K562 treated with DMSO at 1 percent for 12 hours (cell line): Measurements from ENCODE around the gene DVL2. TPM values are rescaled to one million over a fixed set of nuclear protein-coding genes. Genes with fewer than 3 reads are reported as not detected.

Experiments
- total RNA-seq: library from RNA; unstranded; fragments of 300-600 nt; gene quantifications from 2 replicates; pipeline ENCODE4 v1.2.3, GENCODE V29; 2022; ENCODE audit not compliant: insufficient read depth

The DVL2 gene
- total RNA-seq = 32.1 and 61.1 TPM in 2 replicates

GRCh38 chr17:7234083-7234951 is at the start of gene DVL2:
TSS of gene DVL2 (minus strand) at chr17:7234517. CDS start at chr17:7234262, 255 bp downstream.

DNA sequence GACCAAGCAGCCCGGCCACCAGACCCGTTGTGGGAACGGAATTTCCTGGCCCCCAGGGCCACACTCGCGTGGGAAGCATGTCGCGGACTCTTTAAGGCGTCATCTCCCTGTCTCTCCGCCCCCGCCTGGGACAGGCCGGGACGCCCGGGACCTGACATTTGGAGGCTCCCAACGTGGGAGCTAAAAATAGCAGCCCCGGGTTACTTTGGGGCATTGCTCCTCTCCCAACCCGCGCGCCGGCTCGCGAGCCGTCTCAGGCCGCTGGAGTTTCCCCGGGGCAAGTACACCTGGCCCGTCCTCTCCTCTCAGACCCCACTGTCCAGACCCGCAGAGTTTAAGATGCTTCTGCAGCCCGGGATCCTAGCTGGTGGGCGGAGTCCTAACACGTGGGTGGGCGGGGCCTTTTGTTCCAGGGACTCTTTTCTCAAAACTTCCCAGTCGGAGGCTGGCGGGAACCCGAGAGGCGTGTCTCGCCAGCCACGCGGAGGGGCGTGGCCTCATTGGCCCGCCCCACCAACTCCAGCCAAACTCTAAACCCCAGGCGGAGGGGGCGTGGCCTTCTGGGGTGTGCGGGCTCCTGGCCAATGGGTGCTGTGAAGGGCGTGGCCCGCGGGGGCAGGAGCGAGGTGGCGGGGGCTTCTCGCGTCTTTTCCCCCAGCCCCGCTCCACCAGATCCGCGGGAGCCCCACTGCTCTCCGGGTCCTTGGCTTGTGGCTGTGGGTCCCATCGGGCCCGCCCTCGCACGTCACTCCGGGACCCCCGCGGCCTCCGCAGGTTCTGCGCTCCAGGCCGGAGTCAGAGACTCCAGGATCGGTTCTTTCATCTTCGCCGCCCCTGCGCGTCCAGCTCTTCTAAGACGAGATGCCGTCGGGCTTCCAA is 47.0 kb upstream of the DVL2 start, which contains the start of gene SLC2A4:
Gene SLC2A4, plus strand, starts transcription at position 645 of the 879 bp plus-strand sequence. Its CDS starts 217 bp downstream, at position 862.

DNA sequence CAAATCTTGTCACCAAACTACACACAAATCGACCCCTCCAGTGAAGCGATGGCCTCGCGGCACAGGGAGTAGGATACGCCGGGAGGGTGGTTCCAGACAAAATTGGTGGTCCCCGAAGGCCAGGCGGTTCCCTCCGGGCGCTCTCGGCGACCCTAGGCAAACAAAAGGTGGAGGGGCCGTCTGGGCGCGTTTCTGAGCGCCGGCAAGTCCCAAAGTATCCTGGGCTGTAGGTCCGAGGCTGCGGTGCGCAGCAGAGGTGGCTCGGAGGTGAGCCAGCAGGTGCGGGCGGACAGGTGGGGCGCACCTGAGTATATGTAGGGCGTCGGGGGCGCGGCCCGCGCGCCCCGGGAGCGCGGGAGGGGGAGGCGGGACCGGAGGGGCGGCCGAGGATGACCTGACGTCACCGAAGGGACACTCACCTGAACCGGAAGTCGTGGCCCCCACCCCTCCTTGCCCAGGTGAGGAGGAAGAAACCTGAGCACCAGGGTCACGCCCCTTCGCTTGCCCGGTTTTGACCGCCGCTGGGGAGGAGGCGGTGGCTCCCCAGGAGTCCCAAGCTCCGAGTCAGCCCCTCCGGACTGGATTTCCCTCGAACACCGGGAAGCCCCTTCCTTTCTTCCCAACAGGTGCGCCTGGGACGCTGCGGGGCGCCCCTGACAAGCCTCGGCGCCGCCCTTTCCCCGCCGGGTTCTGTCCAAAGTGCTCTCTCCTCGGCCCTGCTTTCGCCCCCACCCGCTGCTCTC is 28.0 kb upstream of the DVL2 start, which contains the start of gene CLDN7:
Gene CLDN7, minus strand, starts transcription at position 287 of the 743 bp plus-strand sequence. CDS start 435 bp downstream, outside the sequence.

GRCh38 chr17:7252176-7253043 is 18.1 kb upstream of the DVL2 start, which contains the start of gene ELP5:
TSS of gene ELP5 (plus strand) at chr17:7252215. CDS start at chr17:7252551, 336 bp downstream.

GRCh38 chr17:7251661-7252175 is 17.4 kb upstream of the DVL2 start, which contains the start of gene CTDNEP1:
TSS of gene CTDNEP1 (minus strand) at chr17:7251734. CDS start at chr17:7251296, 438 bp downstream.

GRCh38 chr17:7241783-7242716 is 7.7 kb upstream of the DVL2 start, which contains the start of gene GABARAP:
TSS of gene GABARAP (minus strand) at chr17:7242449. CDS start at chr17:7242330, 119 bp downstream.

DNA sequence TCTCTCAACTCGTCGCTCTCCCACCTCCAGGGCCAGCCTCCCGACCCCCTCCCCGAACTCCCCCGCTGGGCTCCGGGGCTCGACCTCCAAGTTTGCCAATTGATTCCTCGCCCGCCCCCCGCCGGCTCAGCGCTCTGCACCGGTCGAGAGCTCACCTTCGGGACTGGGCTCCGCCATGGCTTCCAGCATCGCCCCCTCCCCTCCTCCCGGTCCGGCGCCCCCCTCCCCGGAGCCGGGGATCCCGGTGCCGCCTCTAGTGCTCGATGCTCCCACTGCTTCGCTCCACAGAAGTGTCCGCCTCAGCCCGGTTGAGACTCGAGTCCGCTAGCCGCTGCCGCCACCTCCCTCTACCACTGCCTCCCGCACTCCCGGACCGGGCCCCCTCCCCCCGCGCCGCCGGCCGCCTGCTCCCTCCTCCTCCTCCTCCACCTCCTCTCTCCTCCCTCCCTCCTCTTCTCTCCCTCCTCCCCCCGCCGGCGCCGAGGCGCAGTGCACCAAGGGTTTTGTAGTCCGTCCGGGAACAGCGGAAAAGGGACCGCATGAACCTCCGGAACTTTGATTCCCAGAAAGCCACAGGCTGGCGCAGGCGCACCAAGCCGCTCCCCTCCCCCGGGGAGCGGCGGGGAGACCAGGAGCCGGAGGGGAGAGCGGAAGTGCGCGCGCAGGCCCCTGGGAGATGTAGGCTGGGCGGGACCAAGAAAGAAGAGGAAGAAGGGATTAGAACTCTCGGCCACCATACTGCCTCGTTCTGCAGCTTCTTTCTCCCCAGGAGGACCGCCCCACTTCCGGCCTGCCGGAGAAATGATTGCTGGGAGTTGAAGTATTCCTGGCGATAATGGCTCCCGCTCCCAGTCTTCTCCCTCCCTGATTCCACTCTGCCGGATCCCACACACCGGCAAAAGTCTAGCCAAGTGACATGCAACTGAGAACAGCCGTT is 5.0 kb upstream of the DVL2 start, which contains the start of gene PHF23:
Gene PHF23, minus strand, starts transcription at position 367 of the 937 bp plus-strand sequence. Its CDS starts 178 bp downstream, at position 189.

DNA sequence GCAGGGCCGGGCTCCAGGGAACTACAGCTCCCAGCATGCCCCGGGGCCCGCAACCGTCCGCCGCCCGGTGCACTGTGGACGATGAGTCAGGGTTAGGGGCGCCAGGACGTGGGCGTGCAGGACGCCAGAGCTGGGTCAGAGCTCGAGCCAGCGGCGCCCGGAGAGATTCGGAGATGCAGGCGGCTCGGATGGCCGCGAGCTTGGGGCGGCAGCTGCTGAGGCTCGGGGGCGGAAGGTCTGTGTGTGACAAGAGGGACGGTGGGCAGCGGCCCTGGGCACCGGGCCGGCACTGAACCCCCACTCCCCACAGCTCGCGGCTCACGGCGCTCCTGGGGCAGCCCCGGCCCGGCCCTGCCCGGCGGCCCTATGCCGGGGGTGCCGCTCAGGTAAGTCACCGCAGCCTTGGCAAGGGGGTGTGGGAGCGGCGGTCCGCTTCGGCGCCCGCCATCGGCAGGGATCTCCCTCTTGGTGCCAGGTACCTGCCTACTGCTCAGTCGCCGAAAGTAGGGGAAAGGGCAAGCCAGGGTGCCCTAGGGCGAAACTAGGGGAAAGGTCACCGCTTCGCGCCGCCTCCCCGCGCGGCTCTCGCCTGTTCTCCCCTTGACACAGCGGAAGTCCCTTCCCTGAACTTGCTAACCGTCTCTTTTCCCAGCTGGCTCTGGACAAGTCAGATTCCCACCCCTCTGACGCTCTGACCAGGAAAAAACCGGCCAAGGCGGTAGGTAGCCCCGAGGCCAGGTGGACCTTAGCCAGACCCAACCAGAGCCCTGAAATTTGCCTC is 14.3 kb downstream of the DVL2 start, which contains the start of the genes ACADVL and DLG4:
Gene ACADVL, plus strand, starts transcription at position 127 of the 781 bp plus-strand sequence. Its CDS starts 47 bp downstream, at position 174.
Gene DLG4, minus strand, starts transcription at position 25 of the 781 bp plus-strand sequence.

DNA sequence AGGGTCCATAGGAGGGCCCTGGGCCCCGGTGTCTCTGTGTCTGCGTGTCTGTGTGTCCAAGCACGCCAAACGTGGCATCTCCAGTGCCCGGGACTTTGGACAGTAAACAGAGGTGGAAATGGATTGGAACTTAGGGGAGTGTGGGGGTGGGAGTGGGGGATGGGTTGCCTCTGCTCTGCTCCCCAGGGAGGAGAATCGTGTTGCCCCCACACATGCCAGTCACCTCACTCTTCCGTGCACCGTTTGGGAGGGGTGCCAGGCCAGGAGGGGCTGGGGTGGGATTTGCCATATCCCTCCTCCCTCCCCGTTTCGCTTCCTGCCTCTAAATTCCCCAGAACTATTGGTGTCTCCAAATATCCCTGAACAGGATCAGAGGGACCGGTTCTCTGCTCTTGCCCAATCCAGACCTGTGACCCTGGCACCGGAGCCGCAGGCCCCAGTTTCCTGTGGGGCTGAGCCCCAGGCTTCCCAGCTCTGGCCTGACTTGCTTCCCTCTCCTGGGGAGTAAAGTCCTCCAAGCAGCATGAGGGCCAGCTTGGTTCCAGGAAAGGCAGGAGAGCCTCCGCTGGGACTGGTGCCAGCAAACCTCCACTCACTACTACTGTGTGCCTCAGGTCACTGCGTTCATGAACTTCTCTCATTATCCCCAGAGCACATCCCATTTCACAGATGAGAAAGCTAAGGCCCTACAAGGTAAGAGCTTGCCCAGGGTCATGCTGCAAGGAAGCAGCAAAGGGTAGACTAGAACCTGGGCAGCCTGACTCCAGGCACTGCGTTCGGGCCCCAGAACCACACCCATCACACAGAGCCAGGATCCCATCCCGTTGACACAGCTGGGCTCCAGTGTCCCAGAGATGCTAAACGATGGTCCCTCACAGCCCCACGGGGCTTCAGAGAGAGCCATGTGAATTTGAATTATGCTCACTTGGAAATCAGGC is 54.7 kb downstream of the DVL2 start, which contains the start of gene ASGR1:
Gene ASGR1, minus strand, starts transcription at position 54 of the 938 bp plus-strand sequence. CDS start 807 bp downstream, outside the sequence.

Other genes with a start within 250 kb of the DVL2 start
- 1.4 and 3.1 TPM in 2 replicates for gene ALOX12, start 238.5 kb downstream of the DVL2 start, total RNA-seq
- gene RNASEK, start 221.9 kb downstream of the DVL2 start, total RNA-seq = 299 and 329 TPM in 2 replicates
- 0.22 and 0.97 TPM in 2 replicates for gene BCL6B, start 211.5 kb downstream of the DVL2 start, total RNA-seq
- 5.3 and 5.5 TPM in 2 replicates for gene SLC16A13, start 198.5 kb downstream of the DVL2 start, total RNA-seq
- not detected in 2 replicates for gene SLC16A11, start 190.4 kb downstream of the DVL2 start, total RNA-seq
- not detected in 2 replicates for gene CLEC10A, start 154.3 kb downstream of the DVL2 start, total RNA-seq
- not detected in 2 replicates for gene ASGR2, start 119.7 kb downstream of the DVL2 start, total RNA-seq
- not detected in 2 replicates for gene ASGR1, start 55.1 kb downstream of the DVL2 start, total RNA-seq
- gene DLG4, start 14.7 kb downstream of the DVL2 start, total RNA-seq = 2.6 and 2.8 TPM in 2 replicates
- 256 and 286 TPM in 2 replicates for gene ACADVL, start 14.6 kb downstream of the DVL2 start, total RNA-seq
- gene PHF23, start 4.9 kb upstream of the DVL2 start, total RNA-seq = 23.0 and 29.8 TPM in 2 replicates
- gene GABARAP, start 7.9 kb upstream of the DVL2 start, total RNA-seq = 233 and 263 TPM in 2 replicates
- 60.4 and 70.5 TPM in 2 replicates for gene CTDNEP1, start 17.2 kb upstream of the DVL2 start, total RNA-seq
- 55.2 and 59.1 TPM in 2 replicates for gene ELP5, start 17.7 kb upstream of the DVL2 start, total RNA-seq
- 15.9 and 34.5 TPM in 2 replicates for gene CLDN7, start 28.0 kb upstream of the DVL2 start, total RNA-seq
- gene SLC2A4, start 47.2 kb upstream of the DVL2 start, total RNA-seq = not detected in 2 replicates
- gene YBX2, start 60.1 kb upstream of the DVL2 start, total RNA-seq = not detected in 2 replicates
- gene EIF5A, start 73.1 kb upstream of the DVL2 start, total RNA-seq = 279 and 294 TPM in 2 replicates
- 43.1 and 74.6 TPM in 2 replicates for gene GPS2, start 80.8 kb upstream of the DVL2 start, total RNA-seq
- 7.2 and 16.1 TPM in 2 replicates for gene NEURL4, start 94.8 kb upstream of the DVL2 start, total RNA-seq
- 2.4 and 3.7 TPM in 2 replicates for gene ACAP1, start 102.0 kb upstream of the DVL2 start, total RNA-seq
- gene KCTD11, start 117.6 kb upstream of the DVL2 start, total RNA-seq = 4.2 and 6.3 TPM in 2 replicates
- not detected in 2 replicates for gene TMEM95, start 120.6 kb upstream of the DVL2 start, total RNA-seq
- 4.7 and 6.0 TPM in 2 replicates for gene TNK1, start 146.6 kb upstream of the DVL2 start, total RNA-seq
- 7.2 and 9.4 TPM in 2 replicates for gene PLSCR3, start 160.0 kb upstream of the DVL2 start, total RNA-seq
- 43.4 and 76.9 TPM in 2 replicates for gene TMEM256, start 169.6 kb upstream of the DVL2 start, total RNA-seq
- 4.4 and 13.0 TPM in 2 replicates for gene NLGN2, start 173.3 kb upstream of the DVL2 start, total RNA-seq
- not detected in 2 replicates for gene SPEM1, start 185.8 kb upstream of the DVL2 start, total RNA-seq
- gene SPEM2, start 191.1 kb upstream of the DVL2 start, total RNA-seq = not detected in 2 replicates
- not detected in 2 replicates for gene SPEM3, start 194.3 kb upstream of the DVL2 start, total RNA-seq
- 12.3 and 12.6 TPM in 2 replicates for gene TMEM102, start 200.9 kb upstream of the DVL2 start, total RNA-seq
- 3.8 and 6.1 TPM in 2 replicates for gene FGF11, start 205.0 kb upstream of the DVL2 start, total RNA-seq
- gene CHRNB1, start 210.5 kb upstream of the DVL2 start, total RNA-seq = 10.1 and 10.9 TPM in 2 replicates
- 1.2 and 5.1 TPM in 2 replicates for gene ZBTB4, start 245.1 kb upstream of the DVL2 start, total RNA-seq
- gene SLC35G6, start 246.9 kb upstream of the DVL2 start, total RNA-seq = not detected in 2 replicates
- 19.1 and 87.4 TPM in 2 replicates for gene POLR2A, start 249.8 kb upstream of the DVL2 start, total RNA-seq